H1 (cell line): ENCODE measurements around the gene CHST11. TPM values are rescaled to one million over a fixed set of nuclear protein-coding genes. Genes with fewer than 3 reads are reported as not detected.

Source experiments
- CTCF ChIA-PET: fragments of 300-600 bp; sonication (Branson Sonifier 250); formaldehyde crosslinking; loops from one replicate; lab custom pipeline; 2021; ENCODE audit not compliant: partially characterized antibody; lab: Charles Lee
- POLR2A ChIA-PET: fragments of 300-600 bp; sonication (Branson Sonifier 250); formaldehyde crosslinking; loops from one replicate; lab custom pipeline; 2021; ENCODE audit warnings: inconsistent platforms; ENCODE audit not compliant: partially characterized antibody; lab: Charles Lee
- DNase-seq, 2 experiments: peaks; one replicate each; pipeline versions ENCODE4 v3.0.0 to v3.0.0-alpha.2; 2010 to 2022; ENCODE audit warnings: low spot score in 2 of 2, low read depth in 1 of 2, mixed read lengths in 1 of 2
- FAIRE-seq: peaks from 2 replicates; lab custom pipeline; 2011; peaks lifted over from hg19 to GRCh38; lab: Jason Lieb, UNC
- H2AFZ ChIP-seq: 2 replicates; pipeline ENCODE4 v1.8.1; 2012; ENCODE audit warnings: low read length, inconsistent platforms
- H2AK5ac ChIP-seq: 2 replicates; pipeline ENCODE4 v1.6.1; 2013; ENCODE audit warnings: low read depth, low read length
- H2BK120ac ChIP-seq: replicated peaks from 2 replicates; pipeline ENCODE3; 2013; ENCODE audit warnings: low read depth, low read length, inconsistent platforms
- H2BK12ac ChIP-seq: 2 replicates; pipeline ENCODE4 v1.6.1; 2013; ENCODE audit warnings: low read depth, low read length
- H2BK15ac ChIP-seq: 2 replicates; pipeline ENCODE4 v1.6.1; 2013; ENCODE audit warnings: low read length
- H2BK20ac ChIP-seq: 2 replicates; pipeline ENCODE4 v1.6.1; 2013; ENCODE audit warnings: low read length
- H2BK5ac ChIP-seq: 2 replicates; pipeline ENCODE4 v1.6.1; 2013; ENCODE audit warnings: low read depth, low read length
- H3K14ac ChIP-seq: 2 replicates; pipeline ENCODE4 v1.6.1; 2013; ENCODE audit warnings: inconsistent platforms; ENCODE audit not compliant: insufficient read length
- H3K18ac ChIP-seq: 2 replicates; pipeline ENCODE4 v1.6.1; 2013; ENCODE audit warnings: low read length; ENCODE audit errors: extremely low read depth
- H3K23ac ChIP-seq: 2 replicates; pipeline ENCODE4 v1.6.1; 2013; ENCODE audit warnings: inconsistent platforms; ENCODE audit not compliant: insufficient read length
- H3K23me2 ChIP-seq: 2 replicates; pipeline ENCODE4 v1.6.1; 2013; ENCODE audit warnings: low read depth, low read length
- H3K27ac ChIP-seq: 2 replicates; pipeline ENCODE4 v1.6.1; 2011; ENCODE audit warnings: low read depth, low read length, inconsistent platforms
- H3K27me3 ChIP-seq, 4 experiments: replicated peaks in 1 of 4; 1 replicate in 1 of 4; 2 replicates in 3 of 4; pipeline versions ENCODE4 v1.6.1 to v1.8.1; 2011 to 2013; ENCODE audit warnings: low read length in 3 of 4, mild to moderate bottlenecking in 3 of 4, inconsistent platforms in 2 of 4, mixed read lengths in 2 of 4, moderate library complexity in 1 of 4; ENCODE audit not compliant: control insufficient read depth in 3 of 4, insufficient read depth in 3 of 4; ENCODE audit errors: extremely low read depth in 1 of 4
- H3K36me3 ChIP-seq, 4 experiments: 2 replicates each; pipeline versions ENCODE4 v1.6.1 to v1.8.1; 2011 to 2013; ENCODE audit warnings: mild to moderate bottlenecking in 4 of 4, low read length in 3 of 4, moderate library complexity in 2 of 4, control low read depth in 1 of 4, inconsistent platforms in 1 of 4; ENCODE audit not compliant: insufficient read depth in 4 of 4, control insufficient read depth in 2 of 4
- H3K4ac ChIP-seq: replicated peaks from 2 replicates; pipeline ENCODE3; 2013; ENCODE audit warnings: low read length, low read depth, mixed read lengths, inconsistent platforms; ENCODE audit not compliant: insufficient read length
- H3K4me1 ChIP-seq, 4 experiments: replicated peaks in 1 of 4; 1 replicate in 1 of 4; 2 replicates in 3 of 4; pipeline versions ENCODE4 v1.6.1 to v1.8.1; 2011 to 2013; ENCODE audit warnings: low read length in 3 of 4, inconsistent platforms in 2 of 4, mixed read lengths in 1 of 4; ENCODE audit not compliant: insufficient read depth in 4 of 4, control insufficient read depth in 3 of 4
- H3K4me2 ChIP-seq, 2 experiments: 2 replicates each; pipeline versions ENCODE4 v1.6.1 to v1.8.1; 2011 to 2013; ENCODE audit warnings: low read depth in 2 of 2, low read length in 2 of 2, control low read depth in 1 of 2, inconsistent platforms in 1 of 2, mild to moderate bottlenecking in 1 of 2; ENCODE audit not compliant: insufficient read depth in 1 of 2
- H3K4me3 ChIP-seq, 4 experiments: fragments of 200-600, 300-600 bp in 1 of 4; sonication (generic), shearing (Covaris generic), sonication (Bioruptor Twin) in 1 of 4; 2 replicates each; pipeline versions ENCODE4 v1.5.1 to v1.8.1; 2011 to 2016; ENCODE audit warnings: low read length in 4 of 4, low read depth in 3 of 4, control low read depth in 2 of 4, inconsistent platforms in 2 of 4, mild to moderate bottlenecking in 2 of 4, mixed read lengths in 1 of 4, moderate library complexity in 1 of 4; ENCODE audit not compliant: insufficient read depth in 2 of 4; ENCODE audit errors: extremely low read depth in 1 of 4
- H3K56ac ChIP-seq: replicated peaks from 2 replicates; pipeline ENCODE3; 2013; ENCODE audit warnings: low read depth, mild to moderate bottlenecking, mixed read lengths, low read length, inconsistent platforms; ENCODE audit not compliant: insufficient read length
- H3K79me1 ChIP-seq: 2 replicates; pipeline ENCODE4 v1.6.1; 2013; ENCODE audit warnings: low read depth, low read length, control low read depth
- H3K79me2 ChIP-seq, 2 experiments: 2 replicates each; pipeline versions ENCODE4 v1.6.1 to v1.8.1; 2012 to 2013; ENCODE audit warnings: low read length in 2 of 2, mild to moderate bottlenecking in 2 of 2, inconsistent platforms in 1 of 2; ENCODE audit not compliant: insufficient read depth in 2 of 2, control insufficient read depth in 1 of 2
- H3K9ac ChIP-seq, 4 experiments: replicated peaks in 1 of 4; 1 replicate in 1 of 4; 2 replicates in 3 of 4; pipeline versions ENCODE4 v1.6.1 to v1.8.1; 2011 to 2013; ENCODE audit warnings: low read depth in 3 of 4, low read length in 3 of 4, control low read depth in 2 of 4, mild to moderate bottlenecking in 2 of 4, moderate library complexity in 2 of 4, inconsistent platforms in 1 of 4; ENCODE audit errors: extremely low read depth in 1 of 4
- H3K9me3 ChIP-seq, 2 experiments: 2 replicates each; pipeline versions ENCODE4 v1.6.1 to v1.8.1; 2012 to 2013; ENCODE audit warnings: mild to moderate bottlenecking in 2 of 2, moderate library complexity in 2 of 2, control low read depth in 1 of 2, inconsistent platforms in 1 of 2, low read depth in 1 of 2, low read length in 1 of 2, mixed read lengths in 1 of 2; ENCODE audit not compliant: insufficient read depth in 2 of 2
- H4K20me1 ChIP-seq, 2 experiments: replicated peaks in 1 of 2; 2 replicates each; pipeline versions ENCODE3 to v1.8.1; 2011 to 2013; ENCODE audit warnings: inconsistent platforms in 2 of 2, low read length in 2 of 2, mild to moderate bottlenecking in 1 of 2; ENCODE audit not compliant: insufficient read depth in 2 of 2, control insufficient read depth in 1 of 2
- H4K5ac ChIP-seq: 2 replicates; pipeline ENCODE4 v1.6.1; 2013; ENCODE audit warnings: low read length, low read depth, mixed read lengths, inconsistent platforms; ENCODE audit not compliant: insufficient read length
- H4K8ac ChIP-seq: 2 replicates; pipeline ENCODE4 v1.8.0; 2013; ENCODE audit warnings: mild to moderate bottlenecking, moderate library complexity, low read length, inconsistent platforms; ENCODE audit not compliant: insufficient read depth; ENCODE audit errors: extremely low read depth
- H4K91ac ChIP-seq: replicated peaks from 2 replicates; pipeline ENCODE3; 2013; ENCODE audit warnings: low read length, mixed read lengths, inconsistent platforms; ENCODE audit not compliant: insufficient read length
- CHD1 ChIP-seq: IDR thresholded peaks from 2 replicates; pipeline ENCODE4 v1.6.1; 2012; ENCODE audit warnings: low read depth, low read length, improper control_type of control experiment
- FOSL1 ChIP-seq: IDR thresholded peaks from 2 replicates; pipeline ENCODE4 v1.6.1; 2011; ENCODE audit warnings: mild to moderate bottlenecking, low read depth, low read length, moderate library complexity; ENCODE audit not compliant: insufficient read depth
- HDAC6 ChIP-seq: IDR thresholded peaks from one replicate; pipeline ENCODE4 v1.7.1; 2012; ENCODE audit warnings: low read depth, mild to moderate bottlenecking, inconsistent platforms, low read length, moderate library complexity
- JUN ChIP-seq: IDR thresholded peaks from 2 replicates; pipeline ENCODE4 v1.6.1; 2011; ENCODE audit warnings: low read depth, mild to moderate bottlenecking, improper control_type of control experiment, low read length
- RNF2 ChIP-seq: fragments of 200-900, 300-1000 bp; sonication (generic); IDR thresholded peaks from 2 replicates; pipeline ENCODE4 v1.7.1; 2016; ENCODE audit warnings: borderline replicate concordance, low read depth, mild to moderate bottlenecking, antibody characterized with exemption, low read length; ENCODE audit not compliant: poor library complexity, severe bottlenecking; ENCODE audit errors: missing control alignments
- SAP30 ChIP-seq: fragments of 300-600 bp; sonication (generic); IDR thresholded peaks from 2 replicates; pipeline ENCODE4 v1.7.1; 2012; ENCODE audit warnings: low read length, moderate library complexity, mild to moderate bottlenecking, inconsistent platforms; ENCODE audit not compliant: insufficient read depth, insufficient replicate concordance
- WGBS, 2 experiments: shearing (Covaris generic) in 1 of 2; methylation state at CpG; one replicate each; pipeline versions ENCODE4 v1.1.6 to v1.1.7; 2013 to 2015; ENCODE audit warnings: low lambda C conversion rate in 2 of 2, mixed read lengths in 2 of 2, inconsistent platforms in 1 of 2, low coverage in 1 of 2, missing lambda C conversion rate in 1 of 2; ENCODE audit not compliant: insufficient replicate concordance in 2 of 2, insufficient coverage in 1 of 2, insufficient read length in 1 of 2; ENCODE audit errors: extremely low coverage in 1 of 2, missing lambda C conversion rate in 1 of 2; 5-methylcytosine and 5-hydroxymethylcytosine counted together
- polyA plus RNA-seq, 7 experiments: library from polyadenylated mRNA; depleted of rRNA in 3 of 7; stranded (reverse) in 5 of 7; unstranded in 2 of 7; fragments of >200 nt in 5 of 7; fragments of 200-250 nt in 2 of 7; gene quantifications; 1 replicate in 5 of 7; 2 replicates in 1 of 7; 4 replicates in 1 of 7; pipeline versions ENCODE4 v1.2.1 to v1.2.3, GENCODE V29; 2011 to 2013; ENCODE audit warnings: missing spikeins in 2 of 7, mixed read lengths in 2 of 7
- total RNA-seq: library from RNA; stranded (reverse); fragmentation: NEBNext Ultra II Directional; extraction: Animal tissue kit (Norgen Biotek cat#: 25700); gene quantifications from 2 replicates; pipeline ENCODE4 v1.2.1, GENCODE V29; 2021

Gene CHST11
- total and polyA plus RNA-seq, 2 of the 8 experiments (the other 6 are each of a cell fraction or from before 2014, with no cell fraction given) = 14.4 to 20.8 TPM

- FAIRE-seq = no peak
- no peak overlapping the region; the same call in 1 of the 2 replicates for H3K18ac ChIP-seq
- no peaks in the 10 kb centered on the region for H4K20me1 ChIP-seq
- no peaks in the 10 kb centered on the region for H3K79me2 ChIP-seq
- H3K23me2 ChIP-seq = peaks cover 1% of the 10 kb centered on the region; the same call in 1 of the 2 replicates
- H4K5ac ChIP-seq = no peak overlapping the region
- no peak overlapping the region for H3K14ac ChIP-seq
- no peak overlapping the region for H4K91ac ChIP-seq
- H3K36me3 ChIP-seq = no peaks in the 10 kb centered on the region
- H3K4me3 ChIP-seq = no peak overlapping the region
- TF ChIP-seq HDAC6 (no peak), FOSL1 (no peak), RNF2 (no peak), CHD1 (no peak), SAP30 (no peak), JUN (no peak)
- TF ChIP-seq, all 59 proteins: peak for 0
- Histone ChIP-seq H3K4ac (no peak overlapping the region), H2BK120ac (no peak overlapping the region), H2BK15ac (no peak overlapping the region), H2BK20ac (no peak overlapping the region), H3K9me3 (no peaks in the 10 kb centered on the region), H3K4me2 (no peak overlapping the region), H2AK5ac (0 out of 2 replicates have a peak overlapping the region, but pooled peaks have one; percentile 39), H3K27me3 (no peaks in the 10 kb centered on the region), H3K9ac (no peak overlapping the region), H3K79me1 (no peaks in the 10 kb centered on the region; the same call in 1 of the 2 replicates), H3K4me1 (no peaks in the 10 kb centered on the region), H2BK12ac (no peak overlapping the region), H4K8ac (no peak overlapping the region), H2BK5ac (no peak overlapping the region), H3K23ac (no peak overlapping the region), H2AFZ (no peak overlapping the region), H3K27ac (no peak overlapping the region), H3K56ac (no peak overlapping the region)
- CTCF ChIA-PET = interaction anchor here (0.6 kb wide), 1 partner anchor 246 kb away, joined by 4 read pairs; no protein-coding TSS in a partner anchor
- DNase-seq = no peak
- WGBS, 2 experiments = 93% methylated on average over 11 of the region's 11 CpGs; no CpG with 5 or more reads in 1 of the 2 experiments
- POLR2A ChIA-PET = no interaction called here
Measured at GRCh38 chr12:104588047-104588920, 131.5 kb downstream of the CHST11 start.
